Measurements from ENCODE around the gene WDR91.

Gene WDR91

GRCh38 chr7:135159359-135160085, 51.8 kb downstream of the WDR91 start:
- H3K36me3 Mint-ChIP-seq (ENCODE audit: low read depth), result peaks cover 77% of the 10 kb centered on the region
- no peak for DNase-seq
- peak; percentile 33 for ATAC-seq
- no peaks in the 10 kb centered on the region for H3K27me3 Mint-ChIP-seq
- H3K9me3 Mint-ChIP-seq, result peaks cover 41% of the 10 kb centered on the region
- H3K27ac Mint-ChIP-seq, result peak overlapping the region; percentile 89
- H3K4me1 Mint-ChIP-seq, result peaks cover 53% of the 10 kb centered on the region
- no peak overlapping the region for H3K4me3 Mint-ChIP-seq

DNA sequence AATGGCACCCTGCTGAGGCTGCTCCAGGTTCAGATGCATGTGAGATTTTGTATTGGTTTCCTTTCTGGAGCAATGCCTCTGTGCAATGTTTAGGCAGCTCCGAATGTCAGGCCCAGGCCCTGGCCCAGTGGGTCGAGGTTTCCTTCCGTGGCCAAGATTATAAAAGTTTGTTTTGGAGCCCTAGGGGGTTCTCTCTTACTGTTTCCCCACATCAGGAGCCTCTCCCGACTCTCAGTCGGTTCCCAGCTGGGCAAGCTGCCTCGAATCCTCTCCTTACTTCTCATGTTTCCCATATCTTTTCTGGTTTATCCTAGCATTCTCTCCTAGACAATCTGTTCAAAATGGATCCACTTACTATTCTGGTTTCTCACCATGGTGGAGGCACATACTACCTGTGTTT, 52.5 kb downstream of the WDR91 start:
- ATAC-seq (no peak), DNase-seq (no peak)
- Mint-ChIP-seq H3K9me3 (peaks cover 47% of the 10 kb centered on the region), H3K4me3 (no peak overlapping the region), H3K27ac (peak overlapping the region; percentile 89), H3K36me3 (ENCODE audit: low read depth) (peaks cover 80% of the 10 kb centered on the region), H3K4me1 (peaks cover 56% of the 10 kb centered on the region), H3K27me3 (no peaks in the 10 kb centered on the region)

DNA sequence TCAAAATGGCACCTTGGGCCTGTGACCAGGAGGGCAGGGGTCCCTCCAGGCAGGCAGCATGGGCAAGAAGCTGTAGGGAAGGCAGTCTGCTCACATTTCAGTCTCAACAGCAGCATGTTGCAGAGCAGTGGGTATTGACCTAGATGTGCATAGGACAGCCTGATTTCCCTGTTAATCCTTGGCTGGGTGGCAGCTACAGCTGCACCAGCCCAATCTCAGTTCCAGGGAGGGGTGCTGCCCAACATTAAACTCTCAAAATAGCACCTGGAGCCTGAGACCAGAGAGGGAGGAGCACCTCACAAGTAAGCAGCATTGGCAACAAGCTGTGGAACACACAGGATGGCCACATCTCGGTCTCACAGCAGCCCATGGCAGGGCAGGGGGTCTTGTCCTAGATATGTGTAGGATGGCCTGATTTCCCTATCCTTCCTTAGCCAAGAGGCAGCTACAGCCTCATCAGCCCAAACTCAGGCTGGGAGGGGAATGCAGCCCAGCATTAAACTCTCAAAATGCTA, 53.1 kb downstream of the WDR91 start:
- DNase-seq (no peak), ATAC-seq (no peak)
- Mint-ChIP-seq H3K9me3 (peaks cover 52% of the 10 kb centered on the region), H3K27ac (no peak overlapping the region), H3K4me3 (no peak overlapping the region), H3K36me3 (ENCODE audit: low read depth) (peaks cover 83% of the 10 kb centered on the region), H3K27me3 (no peaks in the 10 kb centered on the region), H3K4me1 (peaks cover 59% of the 10 kb centered on the region)

DNA sequence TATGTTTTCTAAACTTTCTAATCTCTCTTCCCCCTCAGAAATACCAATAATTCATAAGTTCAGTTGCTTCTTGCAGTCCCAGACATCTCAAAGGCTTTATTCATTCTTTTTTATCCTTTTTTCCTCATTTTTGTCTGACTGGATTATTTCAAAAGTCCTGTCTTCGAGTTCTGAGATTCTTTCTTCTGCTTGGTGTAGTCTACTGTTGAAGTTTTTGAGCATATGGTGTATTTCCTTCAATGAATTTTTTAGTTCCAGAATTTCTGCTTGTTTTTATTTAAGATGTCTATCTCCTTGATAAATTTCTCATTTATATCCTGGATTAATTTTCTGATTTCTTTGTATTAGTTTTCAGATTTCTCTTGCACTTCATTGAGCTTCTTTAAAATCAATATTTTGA, 55.0 kb downstream of the WDR91 start:
- H3K27me3 Mint-ChIP-seq, result no peaks in the 10 kb centered on the region
- DNase-seq (no peak), ATAC-seq (no peak)
- H3K9me3 Mint-ChIP-seq, result peaks cover 50% of the 10 kb centered on the region
- no peak overlapping the region for H3K4me3 Mint-ChIP-seq
- H3K4me1 Mint-ChIP-seq, result peaks cover 57% of the 10 kb centered on the region
- peaks cover 77% of the 10 kb centered on the region for H3K36me3 Mint-ChIP-seq (ENCODE audit: low read depth)
- H3K27ac Mint-ChIP-seq, result no peak overlapping the region

GRCh38 chr7:135154734-135155133, 56.6 kb downstream of the WDR91 start:
- H3K4me1 Mint-ChIP-seq, result peaks cover 57% of the 10 kb centered on the region

DNA sequence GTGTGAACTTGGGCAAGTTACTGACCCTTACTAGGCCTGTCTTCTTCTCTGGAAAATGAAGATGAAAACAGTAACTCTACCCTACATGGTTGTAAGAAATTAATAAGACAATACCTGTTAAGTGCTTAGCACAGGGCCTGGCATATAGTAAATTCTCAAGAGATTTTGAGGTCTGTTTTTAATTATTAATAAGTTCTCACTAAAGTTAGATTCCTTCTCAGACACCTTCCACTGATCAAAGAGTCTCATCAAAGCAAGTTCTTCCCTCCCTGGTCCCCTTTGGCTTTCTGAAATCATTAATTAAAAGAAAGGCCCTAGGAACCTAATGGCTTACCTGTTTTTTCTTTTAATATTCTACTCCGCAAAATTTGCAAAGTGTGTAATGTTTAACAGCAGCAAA, 58.9 kb downstream of the WDR91 start:
- Mint-ChIP-seq H3K9me3 (peaks cover 44% of the 10 kb centered on the region), H3K36me3 (ENCODE audit: low read depth) (peaks cover 56% of the 10 kb centered on the region), H3K4me3 (no peak overlapping the region), H3K27ac (no peak overlapping the region), H3K27me3 (no peaks in the 10 kb centered on the region), H3K4me1 (peaks cover 64% of the 10 kb centered on the region)
- DNase-seq (no peak), ATAC-seq (no peak)

More at GRCh38 chr7:135154734-135155133, 56.6 kb downstream of the WDR91 start:
- H3K4me3 Mint-ChIP-seq, result no peak overlapping the region
- H3K36me3 Mint-ChIP-seq (ENCODE audit: low read depth), result peaks cover 67% of the 10 kb centered on the region
- no peak for DNase-seq
- no peak for ATAC-seq
- peaks cover 50% of the 10 kb centered on the region for H3K9me3 Mint-ChIP-seq
- no peak overlapping the region for H3K27ac Mint-ChIP-seq
- H3K27me3 Mint-ChIP-seq, result no peaks in the 10 kb centered on the region

DNA sequence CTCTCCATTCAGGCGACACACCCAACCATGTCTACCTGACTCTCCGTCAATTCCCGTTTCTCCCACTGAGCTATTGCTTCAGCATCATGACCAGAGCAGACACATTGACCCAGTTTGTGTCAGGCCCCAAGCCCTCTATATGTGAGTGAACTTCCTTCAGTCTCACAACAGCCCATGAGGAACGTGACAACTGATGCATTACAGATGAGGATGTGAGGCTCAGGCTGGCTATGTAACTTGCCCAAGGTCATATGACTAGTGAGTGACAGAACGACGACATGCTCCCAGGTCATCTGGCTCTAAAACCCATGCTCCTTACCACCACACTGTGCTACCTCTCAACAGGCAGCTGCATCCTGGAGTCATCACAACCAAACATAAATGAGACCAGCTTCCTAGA, 59.8 kb downstream of the WDR91 start:
- peak overlapping the region; percentile 54 for H3K27ac Mint-ChIP-seq
- H3K4me3 Mint-ChIP-seq, result peak overlapping the region; percentile 25
- H3K9me3 Mint-ChIP-seq, result peaks cover 37% of the 10 kb centered on the region
- H3K27me3 Mint-ChIP-seq, result no peaks in the 10 kb centered on the region
- ATAC-seq, result no peak
- no peak for DNase-seq
- H3K4me1 Mint-ChIP-seq, result peaks cover 69% of the 10 kb centered on the region
- H3K36me3 Mint-ChIP-seq (ENCODE audit: low read depth), result peaks cover 47% of the 10 kb centered on the region

GRCh38 chr7:135151132-135151531, 60.2 kb downstream of the WDR91 start:
- peaks cover 43% of the 10 kb centered on the region for H3K36me3 Mint-ChIP-seq (ENCODE audit: low read depth)
- H3K4me3 Mint-ChIP-seq, result peak overlapping the region; percentile 25
- no peaks in the 10 kb centered on the region for H3K27me3 Mint-ChIP-seq
- peaks cover 73% of the 10 kb centered on the region for H3K4me1 Mint-ChIP-seq
- H3K27ac Mint-ChIP-seq, result peak overlapping the region; percentile 54
- DNase-seq (no peak), ATAC-seq (no peak)
- peaks cover 33% of the 10 kb centered on the region for H3K9me3 Mint-ChIP-seq

- Mint-ChIP-seq H3K4me1 (peaks cover 78% of the 10 kb centered on the region), H3K9me3 (peaks cover 24% of the 10 kb centered on the region), H3K27me3 (no peaks in the 10 kb centered on the region), H3K27ac (peak overlapping the region; percentile 54), H3K36me3 (ENCODE audit: low read depth) (peaks cover 35% of the 10 kb centered on the region), H3K4me3 (peak overlapping the region; percentile 90)
- DNase-seq (no peak), ATAC-seq (no peak)
Measured at GRCh38 chr7:135150072-135150782, 61.1 kb downstream of the WDR91 start.

DNA sequence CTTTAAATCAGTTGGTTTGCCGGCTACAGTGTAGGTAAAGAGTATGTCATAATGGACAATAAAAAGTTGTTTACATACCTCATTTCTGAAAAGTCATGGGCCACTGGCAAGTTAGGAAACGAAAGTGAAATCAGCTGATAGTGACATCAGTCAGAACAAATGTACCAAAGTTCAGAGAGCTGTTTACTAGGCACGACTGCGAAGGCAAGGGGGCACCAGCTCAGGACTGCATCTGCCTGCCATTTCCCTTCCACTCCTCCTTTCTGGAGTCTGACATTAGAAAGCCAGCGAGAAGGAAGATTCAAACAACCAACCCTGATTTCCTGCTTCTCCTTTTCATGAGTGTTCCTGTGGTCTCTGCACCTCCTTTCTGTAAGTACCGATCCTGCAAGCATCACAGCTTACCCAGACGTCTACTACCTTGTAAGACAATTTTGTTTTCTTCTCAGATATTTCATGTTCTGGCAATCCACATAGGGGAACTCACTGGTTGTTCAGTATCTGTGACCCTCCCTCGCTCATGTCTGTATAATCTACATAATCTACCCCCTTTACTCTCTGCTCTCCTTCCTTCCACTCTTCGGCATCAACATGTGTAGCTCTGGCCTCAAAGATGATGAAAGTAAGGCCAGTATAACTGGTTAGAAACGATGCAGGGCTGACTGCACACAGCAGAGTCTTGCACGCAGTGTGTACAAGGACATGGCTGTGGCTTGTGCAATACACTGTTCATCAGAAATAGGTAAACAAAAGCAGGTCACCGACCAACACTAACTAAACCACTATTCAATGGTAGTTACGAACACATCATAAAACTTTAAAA, 63.2 kb downstream of the WDR91 start, which contains the start of gene TMEM140:
TMEM140 (plus strand) TSS at position 174 of the 823 bp plus-strand sequence. CDS start 16,370 bp downstream, outside the sequence.
- H3K36me3 Mint-ChIP-seq (ENCODE audit: low read depth), result peaks cover 15% of the 10 kb centered on the region
- peak; percentile 85 for ATAC-seq
- H3K27ac Mint-ChIP-seq, result peak within 1 kb of the TSS; percentile 92
- peak; percentile 60 for DNase-seq
- peaks cover 69% of the 10 kb centered on the region for H3K4me1 Mint-ChIP-seq
- H3K27me3 Mint-ChIP-seq, result no peaks in the 10 kb centered on the region
- H3K4me3 Mint-ChIP-seq, result peak within 1 kb of the TSS; percentile 90
- H3K9me3 Mint-ChIP-seq, result peaks cover 6% of the 10 kb centered on the region

DNA sequence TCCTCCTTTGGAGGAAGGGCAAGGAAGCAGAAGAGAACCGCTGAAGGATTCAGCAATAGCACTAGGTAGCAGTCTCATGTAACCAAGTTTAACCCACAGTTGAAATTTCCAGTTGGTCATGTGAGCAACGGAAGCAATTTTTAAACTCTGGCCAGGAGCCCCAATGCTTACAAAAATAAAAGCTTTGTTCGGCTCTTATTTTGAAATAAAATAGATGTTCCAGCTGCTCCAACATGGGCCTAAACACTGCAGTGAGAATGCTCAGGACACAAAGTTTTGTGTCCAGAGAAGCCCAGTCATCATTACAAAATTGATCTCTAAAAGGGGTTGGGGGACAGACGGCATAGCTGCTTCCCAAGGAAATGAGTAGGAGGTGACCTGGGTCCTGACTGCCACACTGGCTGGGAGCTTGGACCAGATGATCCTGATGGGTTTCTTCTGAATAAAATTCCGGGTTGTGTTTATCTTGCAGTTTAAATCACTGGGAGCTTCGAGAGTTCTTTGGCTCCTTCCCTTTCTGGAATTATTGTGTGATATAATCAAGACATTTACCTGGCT, 63.9 kb downstream of the WDR91 start:
- Mint-ChIP-seq H3K27ac (peak overlapping the region; percentile 92), H3K27me3 (no peaks in the 10 kb centered on the region), H3K4me1 (peaks cover 65% of the 10 kb centered on the region), H3K4me3 (peak overlapping the region; percentile 90), H3K36me3 (ENCODE audit: low read depth) (peaks cover 10% of the 10 kb centered on the region), H3K9me3 (no peaks in the 10 kb centered on the region)
- no peak for DNase-seq
- ATAC-seq, result peak; percentile 11

- ATAC-seq (no peak), DNase-seq (no peak)
- Mint-ChIP-seq H3K27ac (no peak overlapping the region), H3K27me3 (no peaks in the 10 kb centered on the region), H3K36me3 (ENCODE audit: low read depth) (peaks cover 3% of the 10 kb centered on the region), H3K4me1 (peaks cover 37% of the 10 kb centered on the region), H3K9me3 (peaks cover 5% of the 10 kb centered on the region), H3K4me3 (no peak overlapping the region)
Measured at GRCh38 chr7:135143885-135144668, 67.2 kb downstream of the WDR91 start.
